Fibroblast of pulmonary artery (primary cell): Measurements from ENCODE around the gene CACNA2D1.

Source experiments
- DNase-seq: peaks from one replicate; pipeline ENCODE4 v3.0.0-alpha.2; 2010; ENCODE audit warnings: low read depth
- H3K4me3 ChIP-seq: replicated peaks from 2 replicates; pipeline ENCODE4 v1.5.1; 2011; ENCODE audit warnings: low read depth, mild to moderate bottlenecking, control low read depth, low read length, moderate library complexity
- CTCF ChIP-seq: IDR thresholded peaks from 2 replicates; pipeline ENCODE4 v1.5.1; 2011; ENCODE audit warnings: mild to moderate bottlenecking, control low read depth, low read length, inconsistent platforms; ENCODE audit errors: missing control alignments

Gene CACNA2D1

DNA sequence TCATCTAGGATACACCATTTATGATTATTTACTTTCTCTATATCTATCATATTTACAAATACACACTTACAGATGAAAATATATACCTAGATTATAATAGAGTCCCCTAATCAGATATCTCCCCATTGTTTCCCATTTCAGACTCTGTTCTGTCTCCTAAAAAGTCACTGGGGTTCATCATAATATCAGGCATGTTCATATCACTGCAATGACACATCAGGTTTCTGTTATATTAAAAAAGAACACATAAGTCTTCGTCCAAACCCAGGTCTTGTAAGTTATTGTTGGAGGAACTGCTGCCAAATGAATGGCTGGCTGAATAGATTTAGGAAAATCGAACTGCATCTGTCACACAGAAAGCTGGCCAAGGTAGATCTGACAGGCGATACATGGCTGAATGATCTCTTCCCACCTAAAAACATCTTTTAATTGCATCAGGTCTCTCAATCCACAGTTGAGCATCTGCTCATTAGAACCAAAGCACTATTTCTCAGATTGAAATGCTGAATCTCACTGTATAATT lies 178.7 kb downstream of the CACNA2D1 start:
- TF ChIP-seq CTCF, result no peak
- no peak for DNase-seq
- no peak overlapping the region for H3K4me3 ChIP-seq

DNA sequence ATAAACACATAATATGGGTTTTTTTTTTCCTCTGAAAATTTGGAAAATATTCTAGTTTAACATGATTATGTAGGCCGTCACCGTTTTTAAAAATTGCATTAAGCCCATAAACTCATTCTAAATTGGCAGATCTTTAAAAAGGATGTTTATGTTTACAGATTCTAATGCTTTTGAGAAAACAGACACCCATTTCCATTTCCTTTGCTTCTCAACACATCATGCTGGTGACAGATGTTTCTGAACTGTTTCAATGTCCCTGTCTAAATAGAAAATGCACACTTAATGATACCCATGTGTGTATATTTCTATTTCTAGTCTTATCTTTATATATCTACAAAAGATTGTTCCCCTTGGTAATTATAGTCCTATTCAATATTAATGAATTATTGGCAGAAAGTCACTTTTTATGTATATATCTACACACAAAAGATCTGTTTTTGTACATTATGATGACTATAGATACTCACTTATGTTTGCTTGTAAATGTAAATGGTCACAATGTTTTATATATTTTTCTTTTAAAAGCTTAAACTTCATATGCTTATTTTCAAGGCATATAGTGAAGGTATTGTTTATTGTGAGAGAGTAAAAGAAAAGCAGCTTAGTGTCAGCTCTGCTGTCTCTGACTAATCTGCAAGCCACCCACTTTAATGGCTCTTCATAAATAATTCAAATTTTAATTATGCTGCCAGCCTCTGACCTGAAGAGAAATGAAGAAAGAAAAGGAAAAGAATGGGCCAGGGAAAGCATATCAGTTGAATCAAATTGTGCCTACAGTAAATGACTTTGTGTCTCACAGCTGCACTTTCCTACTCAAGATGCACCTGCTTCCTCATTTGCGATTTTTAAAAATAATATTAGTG lies 179.4 kb downstream of the CACNA2D1 start:
- TF ChIP-seq CTCF, result no peak
- no peak overlapping the region for H3K4me3 ChIP-seq
- no peak for DNase-seq

GRCh38 chr7:82258181-82258580 lies 185.4 kb downstream of the CACNA2D1 start:
- no peak for TF ChIP-seq CTCF
- peak; percentile 4 for DNase-seq
- H3K4me3 ChIP-seq, result no peak overlapping the region

GRCh38 chr7:82257118-82257695 lies 186.4 kb downstream of the CACNA2D1 start:
- no peak overlapping the region for H3K4me3 ChIP-seq
- TF ChIP-seq CTCF, result no peak
- DNase-seq, result no peak

DNA sequence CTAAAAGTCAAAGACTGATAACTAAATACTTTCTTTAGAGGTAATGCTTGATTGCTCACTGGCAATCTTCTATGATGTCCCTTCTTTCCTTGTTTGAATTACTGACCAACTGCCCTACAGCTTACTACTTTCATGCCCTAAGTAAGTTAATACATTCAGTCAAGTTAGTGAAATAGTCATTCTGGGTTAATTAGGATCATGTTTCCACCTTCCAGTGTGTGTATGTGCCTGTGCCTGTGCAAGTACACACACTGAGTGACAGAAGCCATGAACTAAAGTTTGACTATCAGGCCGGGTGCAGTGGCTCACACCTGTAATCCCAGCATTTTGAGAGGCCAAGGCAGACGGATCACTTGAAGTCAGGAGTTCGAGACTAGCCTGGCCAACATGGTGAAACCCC lies 187.9 kb downstream of the CACNA2D1 start:
- DNase-seq, result no peak
- TF ChIP-seq CTCF, result no peak
- no peak overlapping the region for H3K4me3 ChIP-seq

DNA sequence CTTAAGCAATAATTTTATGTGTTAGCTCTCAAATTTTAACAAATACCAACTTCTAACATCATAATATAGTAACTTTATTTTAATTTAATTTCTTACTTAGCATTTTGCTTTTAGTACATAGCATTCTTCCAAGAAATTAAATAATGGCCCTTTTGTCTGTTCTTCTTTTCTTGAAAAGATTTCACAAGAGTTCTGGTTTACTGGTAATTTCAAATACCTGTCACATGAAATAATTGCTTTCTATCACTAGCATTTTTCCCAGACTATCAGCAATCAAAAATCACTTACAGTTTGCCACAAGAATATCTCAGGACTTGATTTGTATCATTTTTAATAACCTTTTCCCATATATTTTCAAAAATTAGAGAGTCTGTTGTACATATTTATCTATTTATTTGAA lies 193.0 kb downstream of the CACNA2D1 start:
- TF ChIP-seq CTCF, result no peak

More for the DNA sequence above, 193.0 kb downstream of the CACNA2D1 start:
- no peak for DNase-seq
- no peak overlapping the region for H3K4me3 ChIP-seq
